DOHH2 (cell line): ENCODE measurements around the gene HAPLN3.

ENCODE experiments used
- CTCF ChIP-seq: fragments of 200-600 bp; sonication (generic); IDR thresholded peaks from one replicate; pipeline ENCODE4 v1.5.1; 2014; ENCODE audit warnings: antibody characterized with exemption, mild to moderate bottlenecking, low read depth, low read length; ENCODE audit not compliant: poor library complexity, severe bottlenecking
- EZH2phosphoT487 ChIP-seq: fragments of 200-600 bp; sonication (generic); IDR thresholded peaks from 2 replicates; pipeline ENCODE4 v1.6.1; 2017; ENCODE audit warnings: borderline replicate concordance, mild to moderate bottlenecking, antibody characterized with exemption, low read length, moderate library complexity, mixed read lengths

GRCh38 chr15:88844749-88845386 is 50.5 kb downstream of the HAPLN3 start:
- TF ChIP-seq CTCF: no peak
- TF ChIP-seq EZH2phosphoT487: no peak
